Mucosa of rectum (tissue), 2 donors: ENCODE results near the gene LPIN1.

ENCODE experiments used
- H3K27ac ChIP-seq, 2 donors: one replicate each; pipeline ENCODE4 v1.7.0; 2013; ENCODE audit warnings: inconsistent platforms in 2 of 2, low read depth in 2 of 2, low read length in 2 of 2
- H3K27me3 ChIP-seq, 2 donors: one replicate each; pipeline ENCODE4 v1.7.0; 2013; ENCODE audit warnings: low read length in 2 of 2; ENCODE audit not compliant: control insufficient read depth in 2 of 2, insufficient read depth in 2 of 2
- H3K36me3 ChIP-seq, 2 donors: one replicate each; pipeline ENCODE4 v1.7.0; 2013; ENCODE audit warnings: low read length in 2 of 2; ENCODE audit not compliant: control insufficient read depth in 2 of 2, insufficient read depth in 2 of 2
- H3K4me1 ChIP-seq, 2 donors: one replicate each; pipeline ENCODE4 v1.7.0; 2013; ENCODE audit warnings: low read length in 2 of 2, mild to moderate bottlenecking in 1 of 2; ENCODE audit not compliant: control insufficient read depth in 2 of 2, insufficient read depth in 2 of 2
- H3K4me3 ChIP-seq, 2 donors: one replicate each; pipeline ENCODE4 v1.7.0; 2013; ENCODE audit warnings: low read length in 2 of 2
- H3K9ac ChIP-seq, 2 donors: one replicate each; pipeline ENCODE4 v1.7.0; 2013; ENCODE audit warnings: low read length in 2 of 2, low read depth in 1 of 2, mild to moderate bottlenecking in 1 of 2
- H3K9me3 ChIP-seq, 2 donors: one replicate each; pipeline ENCODE4 v1.7.0; 2013; ENCODE audit warnings: low read length in 2 of 2; ENCODE audit not compliant: control insufficient read depth in 2 of 2
- donor health status: healthy.
- donor health status: Normal muscosa, but diverticular disease.

Gene LPIN1

DNA sequence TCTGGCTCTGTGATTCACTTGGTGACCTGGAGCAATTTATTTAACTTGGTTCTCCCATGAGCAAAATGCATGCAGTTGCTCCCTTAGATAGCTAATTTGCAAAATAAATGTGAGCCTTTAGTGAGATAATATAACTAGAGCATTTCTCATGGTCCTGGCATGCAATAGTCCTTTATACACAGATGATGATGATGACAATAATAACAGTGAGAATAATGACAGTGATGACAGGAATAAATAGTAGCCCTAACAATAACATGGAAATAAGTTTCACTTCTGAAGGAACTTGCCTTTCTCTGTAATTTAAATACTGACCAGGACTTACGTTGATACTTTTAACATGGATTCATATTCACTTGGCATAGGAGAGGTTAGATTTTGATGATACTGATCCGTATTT lies 49.2 kb downstream of the LPIN1 start:
- Histone ChIP-seq H3K36me3 (peaks cover 59 to 65% of the 10 kb centered on the region in 2 donors), H3K4me3 (no peak overlapping the region), H3K9me3 (no peaks in the 10 kb centered on the region), H3K9ac (no peak overlapping the region), H3K27me3 (no peaks in the 10 kb centered on the region), H3K27ac (no peak overlapping the region), H3K4me1 (no peaks in the 10 kb centered on the region)

DNA sequence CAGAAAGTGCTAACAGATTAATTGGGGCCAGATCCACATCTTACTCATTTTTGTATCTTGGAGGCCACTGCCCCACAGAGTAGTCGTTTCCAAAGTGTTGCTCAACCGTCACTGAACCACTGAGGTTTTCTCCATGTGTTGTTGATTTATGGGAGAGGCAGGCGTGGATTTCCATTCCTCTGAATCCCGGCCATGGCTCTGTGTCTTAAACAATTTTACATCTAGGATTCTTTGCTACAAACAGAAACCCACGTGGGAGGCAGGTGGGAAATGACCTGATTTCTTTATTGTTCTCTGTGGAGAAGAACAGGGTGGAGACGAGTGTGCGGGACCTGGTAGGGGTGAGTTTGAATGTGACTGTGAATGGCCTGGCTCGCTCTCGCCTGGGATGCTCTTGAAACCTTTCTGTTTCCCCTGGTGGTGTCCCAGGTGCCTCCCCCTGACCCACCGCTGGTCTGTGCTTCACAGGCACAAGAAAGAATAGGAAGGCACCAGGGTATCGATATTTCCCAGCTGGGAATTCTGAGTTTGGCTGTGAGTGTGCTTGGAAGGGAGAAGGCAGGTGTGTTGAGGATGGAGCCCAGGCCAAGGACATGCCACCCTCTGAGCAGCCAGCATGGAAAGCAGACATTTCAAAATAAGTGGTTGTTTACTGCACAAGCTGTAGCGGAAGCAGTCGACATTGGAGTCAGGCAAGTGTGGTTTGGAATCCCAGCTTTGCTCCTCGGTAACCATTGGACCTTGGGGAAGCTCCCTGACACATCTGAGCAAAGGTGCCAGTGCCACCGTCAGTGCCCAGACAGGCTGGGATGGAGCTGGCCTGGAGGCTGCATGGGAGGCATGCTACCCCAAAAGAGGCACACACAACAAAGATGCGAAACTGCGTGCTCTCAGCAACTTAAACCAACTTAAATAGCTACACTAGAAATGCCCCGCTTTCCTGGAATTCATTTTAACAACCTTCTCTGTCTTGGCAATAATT lies 50.0 kb downstream of the LPIN1 start:
- Histone ChIP-seq H3K36me3 (peaks cover 56 to 65% of the 10 kb centered on the region in 2 donors), H3K9ac (no peak overlapping the region), H3K9me3 (no peaks in the 10 kb centered on the region), H3K27me3 (no peaks in the 10 kb centered on the region), H3K4me1 (no peaks in the 10 kb centered on the region), H3K4me3 (no peak overlapping the region), H3K27ac (no peak overlapping the region)

DNA sequence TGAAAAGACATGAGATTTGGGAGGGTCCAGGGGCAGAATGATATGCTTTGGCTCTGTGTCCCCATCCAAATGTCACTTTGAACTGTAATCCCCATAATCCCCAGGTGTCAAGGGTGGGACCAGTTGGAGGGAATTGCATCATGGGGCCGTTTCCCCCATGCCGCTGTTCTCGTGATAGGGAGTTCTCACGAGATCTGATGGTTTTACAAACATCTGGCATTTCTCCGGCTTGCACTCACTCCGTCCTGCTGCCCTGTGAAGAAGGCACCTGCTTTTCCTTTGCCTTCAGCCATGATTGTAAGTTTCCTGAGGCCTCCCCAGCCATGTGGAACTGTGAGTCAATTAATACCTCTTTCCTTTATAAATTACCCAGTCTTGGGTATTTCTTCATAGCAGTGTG lies 51.4 kb downstream of the LPIN1 start:
- Histone ChIP-seq H3K27me3 (no peaks in the 10 kb centered on the region), H3K36me3 (peaks cover 47 to 56% of the 10 kb centered on the region in 2 donors), H3K4me3 (no peak overlapping the region), H3K9me3 (no peaks in the 10 kb centered on the region), H3K27ac (no peak overlapping the region), H3K9ac (no peak overlapping the region), H3K4me1 (no peaks in the 10 kb centered on the region)

DNA sequence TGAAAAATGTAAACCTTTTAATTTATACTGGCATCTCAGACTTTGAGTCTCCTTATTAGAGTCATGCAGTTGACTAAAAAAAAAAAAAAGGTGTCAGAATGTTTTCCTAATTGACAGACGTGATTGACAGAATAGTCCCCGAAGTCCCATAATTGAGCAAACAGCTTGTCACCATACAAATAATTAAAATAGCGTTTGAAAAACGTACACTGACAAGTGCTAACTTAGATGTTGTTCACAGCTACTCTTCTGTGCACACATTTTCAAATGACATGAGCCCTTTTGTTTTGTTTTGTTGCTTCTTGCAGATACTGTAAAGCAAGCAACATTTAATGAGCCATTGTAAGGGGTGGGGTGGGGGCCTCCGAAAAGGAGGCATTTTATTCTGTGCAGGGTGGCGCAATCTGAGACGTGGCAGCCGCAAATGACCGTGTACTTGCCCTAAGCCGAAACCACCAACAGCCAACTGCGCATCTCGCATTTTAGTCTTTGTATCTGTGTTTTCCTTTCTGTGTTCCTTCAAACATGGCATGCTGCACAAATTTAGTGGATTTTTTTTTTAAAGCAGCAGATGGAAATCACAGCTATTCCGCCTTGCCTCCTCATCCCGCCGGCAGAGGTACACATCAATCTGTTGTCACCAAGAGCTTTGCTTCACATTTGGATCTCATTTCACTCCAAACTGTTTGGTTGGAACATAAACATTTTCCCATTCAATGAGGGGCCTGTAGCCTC lies 52.4 kb downstream of the LPIN1 start:
- peaks cover 48 to 49% of the 10 kb centered on the region in 2 donors for H3K36me3 ChIP-seq
- no peaks in the 10 kb centered on the region for H3K4me1 ChIP-seq
- H3K9ac ChIP-seq = no peak overlapping the region
- H3K4me3 ChIP-seq = no peak overlapping the region
- H3K27ac ChIP-seq = no peak overlapping the region
- no peaks in the 10 kb centered on the region for H3K9me3 ChIP-seq
- no peaks in the 10 kb centered on the region for H3K27me3 ChIP-seq

DNA sequence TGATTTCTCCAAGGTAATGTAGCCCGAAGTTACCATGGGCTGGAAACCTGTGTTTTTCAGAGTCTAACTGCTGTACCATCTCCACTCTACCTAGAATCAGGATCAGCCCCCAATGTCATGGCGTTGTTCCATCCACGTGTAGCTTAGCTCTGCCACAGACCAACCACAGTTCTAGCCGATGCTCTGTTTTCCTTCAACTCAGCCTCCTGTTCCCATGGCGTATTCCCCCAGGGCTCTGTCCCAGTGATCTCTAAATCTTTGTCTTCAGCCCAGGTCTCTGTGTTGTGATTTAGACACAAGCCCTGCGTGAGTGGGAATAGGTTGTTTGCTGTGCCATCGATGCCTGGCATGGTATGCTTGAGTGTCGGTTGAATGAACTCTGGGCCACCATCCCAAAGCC lies 53.4 kb downstream of the LPIN1 start:
- no peaks in the 10 kb centered on the region for H3K9me3 ChIP-seq
- H3K4me3 ChIP-seq = no peak overlapping the region
- peaks cover 52 to 55% of the 10 kb centered on the region in 2 donors for H3K36me3 ChIP-seq
- no peaks in the 10 kb centered on the region for H3K27me3 ChIP-seq
- H3K27ac ChIP-seq = no peak overlapping the region
- no peak overlapping the region for H3K9ac ChIP-seq
- H3K4me1 ChIP-seq = no peaks in the 10 kb centered on the region

DNA sequence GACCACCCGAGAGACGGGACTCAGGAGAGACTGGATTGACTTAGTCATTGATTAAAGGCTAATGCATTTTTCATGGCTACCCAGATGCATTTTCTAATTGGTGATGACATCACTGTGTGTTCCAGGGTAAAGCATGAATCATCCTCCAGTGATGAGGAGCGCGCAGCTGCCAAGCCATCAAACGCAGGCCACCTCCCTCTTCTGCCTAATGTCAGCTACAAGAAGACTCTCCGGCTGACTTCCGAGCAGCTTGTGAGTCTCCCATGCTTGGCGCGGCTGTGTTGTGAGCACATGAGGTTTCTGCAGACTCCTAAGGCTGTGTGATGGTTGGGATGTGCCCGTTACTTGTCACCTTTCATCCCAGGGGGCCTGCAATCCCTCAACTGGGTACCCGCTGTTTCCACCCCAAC lies 56.4 kb downstream of the LPIN1 start:
- Histone ChIP-seq H3K9ac (no peak overlapping the region), H3K27me3 (no peaks in the 10 kb centered on the region), H3K36me3 (peaks cover 52 to 53% of the 10 kb centered on the region in 2 donors), H3K9me3 (no peaks in the 10 kb centered on the region), H3K4me3 (no peak overlapping the region), H3K27ac (no peak overlapping the region), H3K4me1 (no peaks in the 10 kb centered on the region)

DNA sequence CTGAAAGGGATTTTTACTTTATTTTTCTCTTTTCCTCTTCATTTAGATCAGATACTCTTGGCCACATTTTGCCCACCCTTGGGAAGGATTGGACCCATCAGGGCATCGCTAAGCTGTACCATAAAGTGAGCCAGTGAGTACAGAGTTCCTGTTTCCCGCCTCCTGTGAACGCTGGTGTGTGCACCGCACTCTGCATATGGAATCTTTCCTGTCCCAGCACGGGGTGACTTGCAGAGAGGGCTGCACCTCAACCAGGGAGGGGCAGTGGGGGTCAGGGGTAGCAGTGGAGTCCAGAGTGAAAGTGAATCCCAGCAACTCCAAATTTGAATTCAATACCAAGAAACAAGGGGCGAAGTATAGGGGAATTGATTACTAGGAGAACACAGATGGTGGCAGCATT lies 58.6 kb downstream of the LPIN1 start:
- Histone ChIP-seq H3K9me3 (no peaks in the 10 kb centered on the region), H3K4me3 (no peak overlapping the region), H3K27me3 (no peaks in the 10 kb centered on the region), H3K4me1 (no peaks in the 10 kb centered on the region), H3K9ac (no peak overlapping the region), H3K36me3 (peaks cover 41 to 52% of the 10 kb centered on the region in 2 donors), H3K27ac (no peak overlapping the region)

DNA sequence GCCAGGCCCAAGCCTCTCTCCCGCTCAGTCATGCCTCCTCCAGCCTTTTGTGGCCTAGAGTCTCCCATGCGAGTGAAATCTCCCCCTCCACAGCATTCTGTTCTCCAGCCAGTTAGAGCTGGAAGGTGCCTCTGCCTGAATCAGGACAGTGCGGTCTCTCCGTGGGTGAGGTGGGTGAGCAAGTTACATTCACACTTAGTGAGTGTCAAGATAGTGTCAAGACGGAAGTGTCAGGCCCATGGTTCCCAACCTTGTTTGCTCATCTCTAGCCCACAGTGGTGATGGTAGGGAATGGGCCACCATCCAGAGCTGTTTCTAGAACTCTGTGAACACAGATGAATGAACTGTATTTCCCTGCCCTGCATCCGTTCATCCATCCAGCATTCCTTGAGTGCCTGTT lies 59.5 kb downstream of the LPIN1 start:
- no peak overlapping the region for H3K9ac ChIP-seq
- H3K4me1 ChIP-seq = no peaks in the 10 kb centered on the region
- no peak overlapping the region for H3K27ac ChIP-seq
- peaks cover 41 to 56% of the 10 kb centered on the region in 2 donors for H3K36me3 ChIP-seq
- H3K4me3 ChIP-seq = no peak overlapping the region
- H3K9me3 ChIP-seq = no peaks in the 10 kb centered on the region
- no peaks in the 10 kb centered on the region for H3K27me3 ChIP-seq

DNA sequence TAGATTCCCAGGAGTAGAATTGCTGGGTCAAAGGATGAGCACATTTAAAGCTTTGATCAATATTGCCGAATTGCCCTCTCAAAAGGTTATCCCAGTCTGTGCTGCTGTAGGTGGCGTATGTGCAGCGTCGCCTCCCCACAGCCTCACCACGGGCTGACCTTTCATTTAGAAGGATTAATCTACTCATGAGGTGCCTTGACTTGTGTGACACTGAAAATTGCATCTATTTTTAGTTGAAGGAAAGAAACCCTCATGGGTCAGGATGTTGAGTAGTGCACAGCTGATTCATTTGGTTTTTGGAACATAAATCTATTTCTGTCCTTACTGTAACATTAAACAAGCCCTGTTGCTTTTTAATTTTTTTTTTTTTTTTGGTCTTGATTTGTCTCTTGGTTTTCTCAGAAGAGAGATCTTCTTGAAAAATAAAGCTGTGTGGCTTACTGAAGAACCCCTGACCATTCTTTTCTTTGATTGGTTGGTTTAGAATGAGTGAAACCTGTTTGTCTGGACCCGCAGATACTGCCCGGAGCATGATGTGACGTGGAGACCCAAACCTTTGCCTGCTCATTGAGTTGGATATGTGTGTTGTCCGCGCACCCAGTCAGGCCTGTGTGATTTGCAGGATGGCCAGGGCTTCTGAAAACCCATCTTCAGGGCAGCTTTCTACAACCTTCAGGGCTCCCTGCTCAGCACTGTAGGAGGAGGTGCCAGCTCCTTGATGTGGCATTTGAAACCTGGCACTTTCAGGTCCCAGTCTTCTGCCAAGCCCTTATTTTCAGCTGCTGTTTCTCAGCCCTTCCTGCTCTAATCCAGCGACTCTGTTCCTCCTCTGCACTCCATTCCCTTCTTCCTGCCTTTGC lies 61.0 kb downstream of the LPIN1 start:
- H3K9me3 ChIP-seq = no peaks in the 10 kb centered on the region
- no peak overlapping the region for H3K4me3 ChIP-seq
- no peaks in the 10 kb centered on the region for H3K4me1 ChIP-seq
- no peak overlapping the region for H3K27ac ChIP-seq
- H3K36me3 ChIP-seq = peaks cover 46 to 57% of the 10 kb centered on the region in 2 donors
- no peak overlapping the region for H3K9ac ChIP-seq
- H3K27me3 ChIP-seq = no peaks in the 10 kb centered on the region
